Gastroesophageal sphincter (tissue), 4 donors: ENCODE measurements around the gene TNS3. TPM values are rescaled to one million over a fixed set of nuclear protein-coding genes. Genes with fewer than 3 reads are reported as not detected.

Experiments used
- ATAC-seq: fragments of 150-250 bp; one replicate; pipeline ENCODE4 v1.9.1; 2016; ENCODE audit warnings: mild to moderate bottlenecking, moderate library complexity
- H3K27ac ChIP-seq, 4 donors: fragments of 200-600 bp; sonication (generic) in 3 of 4; 1 replicate in 3 of 4; 2 replicates in 1 of 4; pipeline ENCODE4 v1.5.1; 2016 to 2019
- H3K27me3 ChIP-seq: fragments of 200-600 bp; sonication (generic); one replicate; pipeline ENCODE4 v1.5.1; 2019
- H3K36me3 ChIP-seq, 2 donors: fragments of 200-600 bp; sonication (generic); one replicate each; pipeline ENCODE4 v1.5.1; 2019; ENCODE audit warnings: control low read depth in 1 of 2
- H3K4me1 ChIP-seq, 3 donors: fragments of 200-600 bp; sonication (generic); 1 replicate in 2 of 3; 2 replicates in 1 of 3; pipeline ENCODE4 v1.5.1; 2016 to 2019; ENCODE audit warnings: control low read depth in 2 of 3
- H3K4me3 ChIP-seq, 2 donors: fragments of 200-600 bp; sonication (generic); one replicate each; pipeline ENCODE4 v1.5.1; 2019; ENCODE audit warnings: mild to moderate bottlenecking in 1 of 2, moderate library complexity in 1 of 2
- H3K9me3 ChIP-seq, 3 donors: fragments of 200-600 bp; sonication (generic); one replicate each; pipeline ENCODE4 v1.5.1; 2017 to 2019; ENCODE audit warnings: control low read depth in 2 of 3
- EP300 ChIP-seq: sonication (generic); formaldehyde crosslinking; IDR thresholded peaks from one replicate; pipeline ENCODE4 v1.6.1; 2017; ENCODE audit warnings: antibody characterized with exemption, mild to moderate bottlenecking
- POLR2A ChIP-seq, 2 donors: fragments of 450-650 bp; IDR thresholded peaks; one replicate each; pipeline ENCODE4 v1.6.1; 2017; ENCODE audit warnings: antibody characterized with exemption in 2 of 2, mild to moderate bottlenecking in 2 of 2, moderate library complexity in 1 of 2
- POLR2AphosphoS5 ChIP-seq: sonication (generic); formaldehyde crosslinking; IDR thresholded peaks from one replicate; pipeline ENCODE4 v1.6.1; 2017; ENCODE audit warnings: antibody characterized with exemption
- whole genome bisulfite sequencing, 2 donors: methylation state at CpG; one replicate each; pipeline ENCODE4 v1.1.5; 2018; ENCODE audit warnings: low coverage in 1 of 2; 5-methylcytosine and 5-hydroxymethylcytosine counted together
- total RNA-seq, 4 donors: library from RNA; depleted of rRNA; stranded (reverse); fragments of >200 nt; gene quantifications; one replicate each; pipeline ENCODE4 v1.1.0, GENCODE V29; 2016
- TF ChIP-seq, protein P1 (sequence below), 4 experiments: fragments of 200-600 bp in 2 of 4; fragments of 450-650 bp in 2 of 4; sonication (generic) in 1 of 4; IDR thresholded peaks; one replicate each; pipeline ENCODE4 v1.5.1; 2017 to 2019; ENCODE audit warnings: antibody characterized with exemption in 4 of 4, mild to moderate bottlenecking in 2 of 4, moderate library complexity in 2 of 4

TNS3 gene
- total RNA-seq, 4 donors from 2014 or later, result 35.0 to 61.3 (median 45.1) TPM

DNA sequence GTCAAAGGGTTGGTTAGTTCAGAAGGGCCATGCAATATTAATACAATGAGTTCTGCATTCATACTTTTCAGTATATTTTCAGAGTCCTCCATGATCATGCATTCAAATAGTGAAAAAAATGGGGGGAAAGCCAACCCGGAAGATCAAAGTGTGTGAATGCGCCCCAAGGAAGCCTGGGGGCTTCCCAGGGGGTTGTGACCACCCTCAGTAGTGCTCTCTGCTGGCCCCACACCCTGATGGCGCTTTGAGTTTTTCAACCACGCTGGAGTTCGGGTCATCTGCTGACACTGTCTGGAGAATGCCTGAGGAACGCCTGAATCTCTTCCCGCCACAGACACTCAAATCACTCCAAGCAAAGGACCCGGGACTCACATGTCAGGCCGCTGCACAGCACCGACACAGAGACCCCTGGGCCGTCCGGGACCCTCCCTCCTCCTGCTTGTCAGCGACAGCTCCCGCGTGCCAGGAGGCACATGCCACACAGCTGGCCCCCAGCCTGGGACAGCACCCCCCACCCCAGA lies 1.0 kb downstream of the TNS3 start:
- ATAC-seq, result no peak
- WGBS, 2 donors, result 18 to 26% methylated on average over 4 to 6 of the region's 15 CpGs

DNA sequence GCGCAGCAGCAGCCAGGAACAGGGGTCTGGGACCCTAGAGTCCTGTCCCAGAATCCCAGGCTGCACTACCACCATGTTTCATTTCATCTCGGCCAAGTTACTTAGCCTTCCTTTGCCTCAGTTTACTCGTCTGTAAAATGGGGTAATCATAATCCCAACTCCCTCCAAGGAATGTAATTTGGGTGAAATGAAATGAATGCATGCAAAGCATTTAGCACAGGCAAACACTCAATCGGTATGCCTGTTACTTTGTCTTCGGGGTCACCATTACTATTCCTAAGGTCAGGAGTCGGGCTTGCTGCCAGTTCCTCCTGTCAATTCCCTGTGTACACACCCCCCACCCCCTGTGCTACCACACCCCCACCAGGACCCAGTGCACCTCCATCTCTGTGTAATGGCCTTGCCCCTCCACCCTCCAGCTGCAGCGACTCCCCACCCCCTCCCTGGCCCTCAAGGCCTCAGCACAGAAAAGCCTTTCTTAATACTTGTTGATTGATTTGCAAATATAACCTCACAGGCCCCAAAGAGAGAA lies 1.7 kb downstream of the TNS3 start:
- WGBS, 2 donors, result 61 to 64% methylated on average over 4 to 6 of the region's 7 CpGs
- peak overlapping the region in 1 of 2 donors; percentile 83 for H3K4me3 ChIP-seq
- ATAC-seq, result no peak
- peak overlapping the region in 3 of 4 donors; percentile 23 to 83 (median 77) for H3K27ac ChIP-seq
- H3K4me1 ChIP-seq, result peaks cover 3 to 92% (median 48%) of the 10 kb centered on the region in 3 donors
- no peaks in the 10 kb centered on the region for H3K9me3 ChIP-seq
- no peaks in the 10 kb centered on the region for H3K36me3 ChIP-seq
- no peak for TF ChIP-seq POLR2A (IDR thresholded peaks at IDR 0.05)
- TF ChIP-seq, protein P1, sequence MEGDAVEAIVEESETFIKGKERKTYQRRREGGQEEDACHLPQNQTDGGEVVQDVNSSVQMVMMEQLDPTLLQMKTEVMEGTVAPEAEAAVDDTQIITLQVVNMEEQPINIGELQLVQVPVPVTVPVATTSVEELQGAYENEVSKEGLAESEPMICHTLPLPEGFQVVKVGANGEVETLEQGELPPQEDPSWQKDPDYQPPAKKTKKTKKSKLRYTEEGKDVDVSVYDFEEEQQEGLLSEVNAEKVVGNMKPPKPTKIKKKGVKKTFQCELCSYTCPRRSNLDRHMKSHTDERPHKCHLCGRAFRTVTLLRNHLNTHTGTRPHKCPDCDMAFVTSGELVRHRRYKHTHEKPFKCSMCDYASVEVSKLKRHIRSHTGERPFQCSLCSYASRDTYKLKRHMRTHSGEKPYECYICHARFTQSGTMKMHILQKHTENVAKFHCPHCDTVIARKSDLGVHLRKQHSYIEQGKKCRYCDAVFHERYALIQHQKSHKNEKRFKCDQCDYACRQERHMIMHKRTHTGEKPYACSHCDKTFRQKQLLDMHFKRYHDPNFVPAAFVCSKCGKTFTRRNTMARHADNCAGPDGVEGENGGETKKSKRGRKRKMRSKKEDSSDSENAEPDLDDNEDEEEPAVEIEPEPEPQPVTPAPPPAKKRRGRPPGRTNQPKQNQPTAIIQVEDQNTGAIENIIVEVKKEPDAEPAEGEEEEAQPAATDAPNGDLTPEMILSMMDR (IDR thresholded peaks at IDR 0.05), result no peak
- no peak for TF ChIP-seq EP300
- TF ChIP-seq POLR2AphosphoS5, result no peak
- H3K27me3 ChIP-seq, result no peaks in the 10 kb centered on the region

More for the DNA sequence above, 1.0 kb downstream of the TNS3 start:
- H3K27me3 ChIP-seq, result no peaks in the 10 kb centered on the region
- H3K36me3 ChIP-seq, result no peaks in the 10 kb centered on the region
- peaks cover 3 to 85% (median 46%) of the 10 kb centered on the region in 3 donors for H3K4me1 ChIP-seq
- H3K4me3 ChIP-seq, result peak overlapping the region; percentile 67 to 83
- peak overlapping the region; percentile 16 to 88 (median 82) for H3K27ac ChIP-seq
- TF ChIP-seq, protein P1 (IDR thresholded peaks at IDR 0.05), result no peak
- TF ChIP-seq POLR2AphosphoS5, result no peak
- no peak for TF ChIP-seq EP300
- no peak for TF ChIP-seq POLR2A (IDR thresholded peaks at IDR 0.05)
- H3K9me3 ChIP-seq, result peaks cover 0 to 4% (median 0%) of the 10 kb centered on the region in 3 donors

- no peak for ATAC-seq
- Histone ChIP-seq H3K9me3 (no peaks in the 10 kb centered on the region), H3K4me1 (peaks cover 3 to 99% (median 51%) of the 10 kb centered on the region in 3 donors), H3K27me3 (no peaks in the 10 kb centered on the region), H3K27ac (peak overlapping the region in 3 of 4 donors; percentile 70 to 84 (median 77)), H3K36me3 (no peaks in the 10 kb centered on the region), H3K4me3 (no peak overlapping the region)
- TF ChIP-seq, protein P1 (IDR thresholded peaks at IDR 0.05), result no peak
- TF ChIP-seq POLR2A (IDR thresholded peaks at IDR 0.05) (no peak), POLR2AphosphoS5 (no peak), EP300 (no peak)
- WGBS, 2 donors, result 90 to 100% methylated on average over 1 to 2 of the region's 3 CpGs
These were observed 2.5 kb downstream of the TNS3 start for GRCh38 chr7:47579458-47579857.

DNA sequence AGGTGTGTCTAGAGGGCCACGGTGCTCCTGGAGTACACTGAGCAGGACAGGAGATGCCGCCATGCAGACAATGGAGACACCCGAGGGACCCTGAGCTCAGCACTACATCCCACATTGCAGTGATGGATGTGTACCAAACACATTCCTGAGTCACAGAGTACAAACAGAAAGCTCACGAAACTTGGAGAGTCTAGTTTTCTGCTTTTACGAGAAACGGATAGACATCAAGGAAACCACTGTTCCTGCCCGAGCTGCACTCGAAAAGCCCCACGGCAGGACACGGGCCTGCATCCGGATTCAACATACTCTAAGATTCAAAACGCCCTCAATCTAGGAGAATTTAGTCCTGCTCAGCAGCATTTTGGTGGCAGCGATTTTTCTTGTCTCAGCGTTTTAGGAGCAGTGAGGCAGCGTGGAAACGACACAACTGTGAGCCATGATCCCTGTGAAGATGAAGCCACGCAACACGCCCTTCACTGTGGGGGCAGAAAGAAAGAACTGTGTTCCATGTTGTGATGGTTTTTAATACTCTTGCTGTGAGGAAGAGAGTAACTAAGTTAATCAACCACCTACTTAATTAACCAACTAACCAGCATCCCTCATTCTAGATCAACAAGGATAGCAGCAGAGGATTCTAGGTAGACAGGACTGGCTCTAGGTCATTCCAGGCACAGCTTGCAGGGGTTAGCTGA lies 3.2 kb downstream of the TNS3 start:
- Histone ChIP-seq H3K36me3 (no peaks in the 10 kb centered on the region), H3K4me1 (peaks cover 3 to 99% (median 57%) of the 10 kb centered on the region in 3 donors), H3K27ac (peak overlapping the region in 3 of 4 donors; percentile 70 to 84 (median 77)), H3K27me3 (no peaks in the 10 kb centered on the region), H3K4me3 (no peak overlapping the region), H3K9me3 (no peaks in the 10 kb centered on the region)
- WGBS, 2 donors, result 70 to 73% methylated on average over 7 to 13 of the region's 18 CpGs
- ATAC-seq, result no peak
- TF ChIP-seq, protein P1 (IDR thresholded peaks at IDR 0.05), result no peak
- TF ChIP-seq POLR2AphosphoS5 (peak; percentile 18), EP300 (no peak)
